Bronchial epithelial cell (primary cell): ENCODE results near the gene C16orf74. TPM values are rescaled to one million over a fixed set of nuclear protein-coding genes. Genes with fewer than 3 reads are reported as not detected.

ENCODE experiments used
- DNase-seq: peaks from one replicate; pipeline ENCODE4 v3.0.0-alpha.2; 2010; ENCODE audit warnings: low read depth
- FAIRE-seq: peaks from 2 replicates; lab custom pipeline; 2011; peaks lifted over from hg19 to GRCh38; lab: Jason Lieb, UNC
- H3K27me3 ChIP-seq: 2 replicates; pipeline ENCODE4 v1.5.1; 2011; ENCODE audit warnings: low read length; ENCODE audit not compliant: control insufficient read depth, insufficient read depth
- H3K36me3 ChIP-seq: 2 replicates; pipeline ENCODE4 v1.5.1; 2011; ENCODE audit warnings: low read length; ENCODE audit not compliant: control insufficient read depth, insufficient read depth
- H3K4me3 ChIP-seq: 2 replicates; pipeline ENCODE4 v1.5.1; 2011; ENCODE audit warnings: mild to moderate bottlenecking, low read depth, low read length, control low read depth
- CTCF ChIP-seq: IDR thresholded peaks from 2 replicates; pipeline ENCODE4 v1.5.1; 2011; ENCODE audit warnings: mild to moderate bottlenecking, moderate library complexity, low read length, control low read depth, inconsistent platforms; ENCODE audit not compliant: insufficient read depth, severe bottlenecking
- total RNA-seq: library from RNA; depleted of rRNA; stranded (reverse); fragments of >200 nt; gene quantifications from 2 replicates; pipeline ENCODE4 v1.2.1, GENCODE V29; 2014

Gene C16orf74
- total RNA-seq, 1 donor from 2014 or later: 167 TPM

- no peak for DNase-seq
- peaks cover under 1% of the 10 kb centered on the region for H3K36me3 ChIP-seq
- FAIRE-seq: no peak
- TF ChIP-seq CTCF: no peak
- H3K27me3 ChIP-seq: no peaks in the 10 kb centered on the region
- H3K4me3 ChIP-seq: no peak overlapping the region
Measured at GRCh38 chr16:85773044-85773443, 22.1 kb upstream of the C16orf74 start.

- H3K36me3 ChIP-seq: no peaks in the 10 kb centered on the region
- H3K27me3 ChIP-seq: no peaks in the 10 kb centered on the region
- no peak for DNase-seq
- no peak for FAIRE-seq
- no peak overlapping the region for H3K4me3 ChIP-seq
- no peak for TF ChIP-seq CTCF
Measured at GRCh38 chr16:85770741-85771140, 19.8 kb upstream of the C16orf74 start.

GRCh38 chr16:85768199-85768598 is 17.3 kb upstream of the C16orf74 start:
- no peak overlapping the region for H3K4me3 ChIP-seq
- no peaks in the 10 kb centered on the region for H3K27me3 ChIP-seq
- DNase-seq (no peak), FAIRE-seq (no peak)
- H3K36me3 ChIP-seq: no peaks in the 10 kb centered on the region
- TF ChIP-seq CTCF: no peak

GRCh38 chr16:85767531-85767930 is 16.6 kb upstream of the C16orf74 start:
- no peaks in the 10 kb centered on the region for H3K27me3 ChIP-seq
- FAIRE-seq (peak; percentile 64), DNase-seq (peak; percentile 91)
- no peak for TF ChIP-seq CTCF
- H3K36me3 ChIP-seq: no peaks in the 10 kb centered on the region
- no peak overlapping the region for H3K4me3 ChIP-seq

GRCh38 chr16:85765767-85766166 is 14.9 kb upstream of the C16orf74 start:
- H3K4me3 ChIP-seq: no peak overlapping the region
- no peak for TF ChIP-seq CTCF
- no peak for DNase-seq
- FAIRE-seq: no peak
- H3K36me3 ChIP-seq: no peaks in the 10 kb centered on the region
- peaks cover 5% of the 10 kb centered on the region for H3K27me3 ChIP-seq

- H3K4me3 ChIP-seq: no peak overlapping the region
- FAIRE-seq (no peak), DNase-seq (no peak)
- H3K36me3 ChIP-seq: no peaks in the 10 kb centered on the region
- TF ChIP-seq CTCF: no peak
- H3K27me3 ChIP-seq: peaks cover 5% of the 10 kb centered on the region
Measured at GRCh38 chr16:85765211-85765610, 14.3 kb upstream of the C16orf74 start.
